Right renal pelvis (tissue), 4 donors: ENCODE measurements around the gene LOX. TPM values are rescaled to one million over a fixed set of nuclear protein-coding genes. Genes with fewer than 3 reads are reported as not detected.

ENCODE experiments used
- DNase-seq, 4 donors: peaks; one replicate each; pipeline ENCODE4 v3.0.0-alpha.2; 2013; ENCODE audit warnings: low read depth in 4 of 4, low spot score in 3 of 4, missing footprints in 1 of 4
- polyA plus RNA-seq, 4 donors: library from polyadenylated mRNA; unstranded; fragments of 120-200 nt; gene quantifications; one replicate each; pipeline ENCODE4 v1.2.1, GENCODE V29; 2013; ENCODE audit not compliant: insufficient read length in 4 of 4

Gene LOX
- polyA plus RNA-seq, 4 donors, result 40.7 to 71.8 (median 42.5) TPM

- no peak for DNase-seq
These were observed 21.1 kb downstream of the LOX start for GRCh38 chr5:122056913-122057312.

DNA sequence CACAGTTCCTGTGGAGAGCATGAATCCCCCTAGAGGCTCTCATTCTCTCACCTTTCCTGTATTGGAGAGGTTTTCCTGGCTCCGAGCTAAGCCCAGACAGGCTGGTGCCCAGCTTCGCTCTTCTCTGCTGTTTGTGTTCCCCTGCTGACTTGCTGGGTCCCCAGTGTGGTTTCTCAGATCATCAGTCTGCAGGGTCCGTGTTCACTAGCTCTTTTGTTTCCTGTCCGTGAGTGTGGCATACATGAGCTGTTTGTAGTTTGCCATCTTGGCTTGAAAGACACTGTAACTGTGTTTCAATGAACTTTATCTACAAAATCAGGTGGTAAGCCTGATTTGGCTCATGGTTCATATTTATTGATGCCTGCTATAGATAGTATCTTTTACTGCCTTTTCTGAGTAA lies 23.8 kb downstream of the LOX start:
- no peak for DNase-seq

DNA sequence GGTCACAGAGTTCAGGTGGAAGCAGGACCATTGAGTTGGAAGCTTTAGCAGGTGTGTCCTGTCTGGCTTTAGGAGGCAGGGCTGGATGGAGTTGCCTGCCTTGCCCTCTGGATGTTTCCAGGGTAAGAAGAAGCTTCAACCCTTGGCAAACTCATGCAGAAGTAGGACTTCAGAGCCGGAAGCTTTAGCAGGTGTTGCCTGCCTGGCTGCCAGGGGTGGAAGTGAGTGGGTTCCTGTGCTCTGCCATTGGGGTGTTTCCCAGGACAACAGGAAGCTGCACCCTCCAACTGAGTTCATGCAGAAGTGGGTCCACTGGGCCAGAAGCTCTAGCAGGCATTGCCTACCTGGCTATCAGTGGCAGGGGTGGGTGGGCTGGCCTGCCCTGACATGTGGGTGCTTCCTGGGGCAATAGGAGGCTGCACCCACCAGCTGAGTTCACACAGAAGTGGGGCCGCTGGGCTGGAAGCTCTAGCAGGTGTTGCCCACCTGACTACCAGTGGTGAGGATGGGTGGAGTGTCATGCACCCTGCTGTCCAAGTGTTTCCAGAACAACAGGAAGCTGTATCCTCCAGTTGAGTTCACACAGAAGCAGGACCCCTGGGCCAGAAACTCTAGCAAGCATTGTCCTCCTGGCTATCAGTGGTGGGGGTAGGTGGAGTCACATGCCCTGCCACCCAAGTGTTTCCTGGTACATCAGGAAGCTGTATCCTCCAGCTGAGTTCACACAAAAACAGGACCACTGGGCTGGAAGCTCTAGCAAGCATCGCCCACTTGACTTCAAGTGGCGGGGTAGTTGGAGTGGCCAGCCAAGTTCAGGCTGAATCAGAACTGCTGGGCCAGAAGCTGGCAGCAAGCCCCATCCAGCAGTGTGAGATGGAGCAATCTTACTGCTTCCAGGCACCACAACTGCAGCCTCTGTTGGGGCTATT lies 24.6 kb downstream of the LOX start:
- no peak for DNase-seq

DNA sequence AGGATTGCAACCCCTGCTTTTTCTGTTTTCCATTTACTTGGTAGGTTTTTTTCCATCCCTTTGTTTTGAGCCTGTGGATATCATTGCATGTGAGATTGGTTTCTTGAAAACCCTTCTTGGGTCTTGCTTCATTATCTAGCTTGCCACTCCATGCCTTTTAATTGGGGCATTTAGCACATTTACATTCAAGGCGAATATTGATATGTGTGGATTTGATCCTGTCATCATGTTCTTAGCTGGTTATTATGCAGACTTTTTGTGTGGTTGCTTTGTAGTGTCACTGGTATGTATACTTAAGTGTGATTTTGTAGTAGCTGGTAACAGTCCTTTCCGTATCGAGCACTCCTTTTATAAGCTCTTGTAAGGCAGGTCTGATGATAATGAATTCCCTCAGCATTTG lies 26.5 kb downstream of the LOX start:
- DNase-seq, result no peak

- no peak for DNase-seq
These were observed 27.1 kb downstream of the LOX start for GRCh38 chr5:122050959-122051358.

GRCh38 chr5:122040636-122041302 lies 37.3 kb downstream of the LOX start:
- DNase-seq, result no peak

DNA sequence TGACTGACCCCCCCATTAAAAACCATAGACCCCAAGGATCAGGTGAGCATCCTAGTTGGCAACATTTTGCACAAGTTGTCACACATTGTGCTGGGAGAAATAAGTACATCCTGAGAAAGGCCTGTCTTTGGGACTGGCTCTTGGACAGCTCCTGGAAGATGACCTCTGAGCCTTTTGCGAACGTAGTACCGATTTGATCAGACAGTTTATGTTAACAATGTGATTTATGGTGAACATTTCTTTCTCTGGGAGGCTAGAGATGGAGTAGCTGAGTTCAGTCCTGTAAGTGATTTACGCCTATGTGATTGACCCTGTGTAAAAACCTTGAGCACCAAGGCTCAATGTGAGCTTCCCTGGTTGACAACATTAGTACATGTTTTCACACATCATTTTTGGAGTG lies 41.7 kb downstream of the LOX start:
- no peak for DNase-seq

- DNase-seq, result no peak
These were observed 42.1 kb downstream of the LOX start for GRCh38 chr5:122035913-122036312.

- no peak for DNase-seq
These were observed 46.2 kb downstream of the LOX start for GRCh38 chr5:122031836-122032235.

DNA sequence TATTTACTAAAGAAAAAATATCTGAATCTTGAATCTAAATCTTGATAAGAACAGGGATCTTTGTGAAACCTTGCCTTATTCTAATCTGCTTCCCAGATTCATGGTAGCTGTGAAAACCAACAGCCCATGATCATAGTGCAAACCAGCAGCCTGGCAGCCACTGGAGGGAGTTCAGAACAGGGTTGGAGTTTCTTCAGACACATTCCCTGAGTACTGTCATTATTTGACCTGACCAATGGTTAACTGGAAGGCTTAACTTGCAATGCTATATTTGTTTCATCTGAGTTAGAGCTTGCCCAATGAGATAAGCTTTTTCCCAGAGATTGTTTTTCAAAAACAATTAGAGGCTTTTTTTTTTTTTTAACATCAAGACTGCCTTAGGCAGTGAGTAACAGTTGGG lies 47.8 kb downstream of the LOX start:
- DNase-seq, result no peak

DNA sequence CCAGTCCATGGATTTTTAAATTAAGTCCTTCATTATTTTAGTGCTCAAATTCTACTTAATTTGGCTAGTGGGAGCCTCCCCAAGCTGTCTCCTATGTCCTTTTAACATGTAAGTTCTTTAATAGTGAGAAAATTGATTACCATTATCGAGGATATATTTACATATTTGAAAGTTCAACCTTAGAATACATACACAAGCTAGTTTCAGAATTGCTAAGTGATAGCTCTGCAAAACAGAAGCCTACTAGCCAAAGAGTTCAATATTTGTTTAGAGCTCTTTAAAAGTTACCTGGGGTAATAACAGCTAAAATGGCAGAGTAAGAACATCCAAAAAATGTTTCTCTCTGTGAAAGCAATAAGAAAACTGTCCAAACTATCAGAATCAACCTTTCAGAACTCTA lies 48.2 kb downstream of the LOX start:
- DNase-seq, result no peak

DNA sequence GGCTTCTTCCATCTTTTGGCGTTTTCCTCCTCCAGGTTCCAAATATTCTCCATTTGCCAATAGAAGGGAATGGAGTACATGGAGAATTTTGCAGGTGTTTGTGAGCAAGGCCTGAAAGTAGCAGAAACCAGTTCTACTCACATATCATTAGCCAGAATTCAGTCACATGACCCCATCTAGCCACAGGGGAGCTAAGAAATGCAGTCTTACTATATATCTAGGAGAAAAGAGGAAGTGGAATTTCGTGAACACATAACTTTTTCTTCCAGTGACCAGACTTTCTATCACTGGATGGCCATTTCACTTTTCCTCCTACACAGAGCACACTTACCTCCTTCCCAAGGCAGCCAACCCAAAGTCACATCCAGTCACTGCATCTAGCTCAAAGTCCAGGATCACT lies 55.1 kb downstream of the LOX start:
- DNase-seq, result no peak

GRCh38 chr5:122019919-122020590 lies 58.0 kb downstream of the LOX start:
- DNase-seq, result no peak

GRCh38 chr5:122015471-122015870 lies 62.6 kb downstream of the LOX start:
- no peak for DNase-seq

DNA sequence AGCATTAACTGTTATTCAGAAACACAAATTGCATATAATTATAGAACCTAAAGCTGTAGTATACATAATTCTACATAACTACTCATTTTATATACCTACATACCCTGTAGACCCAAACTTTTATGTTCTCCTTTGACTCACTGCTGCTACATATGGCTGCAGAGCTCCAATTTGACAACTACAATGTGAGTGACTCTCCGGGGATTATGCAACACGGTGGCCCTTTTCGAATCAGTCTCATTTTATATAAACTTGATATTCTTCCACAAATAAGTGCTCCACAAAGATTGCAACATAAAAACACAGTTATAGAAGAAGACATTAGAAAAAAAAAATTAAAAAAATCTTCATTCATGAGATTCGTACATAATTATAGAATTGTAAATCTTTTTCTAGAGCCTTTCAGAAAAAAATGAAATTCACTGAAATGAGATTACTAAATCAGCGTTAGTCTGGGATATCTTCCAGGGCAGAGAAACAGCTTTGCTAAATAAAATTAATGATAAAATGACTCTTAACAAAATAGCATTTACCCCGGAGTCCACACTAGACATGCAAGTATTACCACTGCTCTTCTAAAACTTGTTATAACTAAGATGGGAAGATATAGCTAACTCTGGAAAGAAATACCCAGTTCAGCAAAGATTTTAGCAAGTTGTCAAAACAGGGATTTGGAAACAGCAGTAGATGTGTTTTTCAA lies 63.7 kb downstream of the LOX start:
- no peak for DNase-seq

Other genes with a start within 250 kb of the LOX start
- not detected for gene FTMT, start 226.4 kb downstream of the LOX start, polyA plus RNA-seq
- gene SRFBP1, start 116.3 kb downstream of the LOX start, polyA plus RNA-seq, result 10 to 100 TPM; 19.0 to 25.2 (median 21.9) TPM
- gene ZNF474, start 51.3 kb upstream of the LOX start, polyA plus RNA-seq, result under 1 TPM; 0.55 to 0.93 (median 0.63) TPM
- 10 to 100 TPM; 19.9 to 32.9 (median 31.0) TPM for gene SNCAIP, start 234.0 kb upstream of the LOX start, polyA plus RNA-seq